Measurements from ENCODE around the gene TDRD7. TPM values are rescaled to one million over a fixed set of nuclear protein-coding genes. Genes with fewer than 3 reads are reported as not detected.
A peak's percentile ranks its signal among the peaks of the same experiment; 100 is the strongest.

TDRD7 gene
- total RNA-seq, 1 donor from 2014 or later, result 20.4 TPM

DNA sequence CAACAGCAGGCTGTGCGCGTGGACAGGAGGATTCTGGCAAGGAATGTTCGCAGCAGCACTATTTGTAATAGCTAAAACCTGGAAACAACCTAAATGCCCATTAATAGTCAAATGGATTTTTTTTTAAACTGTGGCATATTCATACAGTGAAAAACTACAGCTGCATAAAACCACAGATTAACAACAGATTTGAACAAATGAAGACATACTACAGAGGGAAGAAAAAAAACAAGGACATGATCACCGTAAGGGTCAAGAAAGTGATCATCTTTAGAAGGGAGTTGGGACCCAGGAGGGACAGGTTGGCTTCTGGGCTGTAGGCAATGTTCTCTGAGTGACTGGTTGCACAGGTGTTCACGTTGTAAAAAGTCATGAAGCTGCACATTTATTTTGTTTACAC, 88.4 kb downstream of the TDRD7 start:
- H3K79me2 ChIP-seq (ENCODE audit: insufficient read depth, low read length), result no peaks in the 10 kb centered on the region
- H3K4me1 ChIP-seq (ENCODE audit: insufficient read depth, low read length), result peaks cover 2% of the 10 kb centered on the region
- DNase-seq (ENCODE audit: low read depth) (no peak), FAIRE-seq (no peak)
- no peaks in the 10 kb centered on the region for H3K36me3 ChIP-seq (ENCODE audit: insufficient read depth, low read length)
- Mint-ChIP-seq H3K27me3 (ENCODE audit: low read depth, unreplicated experiment) (peaks cover 50% of the 10 kb centered on the region), H3K4me3 (ENCODE audit: unreplicated experiment) (no peak overlapping the region), H3K4me1 (ENCODE audit: low read depth, unreplicated experiment) (peaks cover 3% of the 10 kb centered on the region), H3K9me3 (ENCODE audit: unreplicated experiment) (peaks cover 4% of the 10 kb centered on the region), H3K36me3 (ENCODE audit: low read depth, unreplicated experiment) (peaks cover 17% of the 10 kb centered on the region), H3K27ac (ENCODE audit: unreplicated experiment) (no peak overlapping the region)
- TF ChIP-seq, protein P1, sequence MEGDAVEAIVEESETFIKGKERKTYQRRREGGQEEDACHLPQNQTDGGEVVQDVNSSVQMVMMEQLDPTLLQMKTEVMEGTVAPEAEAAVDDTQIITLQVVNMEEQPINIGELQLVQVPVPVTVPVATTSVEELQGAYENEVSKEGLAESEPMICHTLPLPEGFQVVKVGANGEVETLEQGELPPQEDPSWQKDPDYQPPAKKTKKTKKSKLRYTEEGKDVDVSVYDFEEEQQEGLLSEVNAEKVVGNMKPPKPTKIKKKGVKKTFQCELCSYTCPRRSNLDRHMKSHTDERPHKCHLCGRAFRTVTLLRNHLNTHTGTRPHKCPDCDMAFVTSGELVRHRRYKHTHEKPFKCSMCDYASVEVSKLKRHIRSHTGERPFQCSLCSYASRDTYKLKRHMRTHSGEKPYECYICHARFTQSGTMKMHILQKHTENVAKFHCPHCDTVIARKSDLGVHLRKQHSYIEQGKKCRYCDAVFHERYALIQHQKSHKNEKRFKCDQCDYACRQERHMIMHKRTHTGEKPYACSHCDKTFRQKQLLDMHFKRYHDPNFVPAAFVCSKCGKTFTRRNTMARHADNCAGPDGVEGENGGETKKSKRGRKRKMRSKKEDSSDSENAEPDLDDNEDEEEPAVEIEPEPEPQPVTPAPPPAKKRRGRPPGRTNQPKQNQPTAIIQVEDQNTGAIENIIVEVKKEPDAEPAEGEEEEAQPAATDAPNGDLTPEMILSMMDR (IDR thresholded peaks at IDR 0.05; ENCODE audit: insufficient read depth, low read depth, low read length), result no peak
- no peak for TF ChIP-seq EZH2 (IDR thresholded peaks at IDR 0.05; ENCODE audit: insufficient read depth, low read length)
- no peak overlapping the region for H3K9ac ChIP-seq (ENCODE audit: low read length)
- H3K4me2 ChIP-seq (ENCODE audit: low read length), result no peak overlapping the region
- H3K27me3 ChIP-seq (ENCODE audit: insufficient read depth, low read length), result peaks cover 47% of the 10 kb centered on the region
- H3K4me3 ChIP-seq (ENCODE audit: insufficient read depth, low read depth, low read length), result no peak overlapping the region
- no peak overlapping the region for H2AFZ ChIP-seq (ENCODE audit: low read depth, low read length)
- H3K27ac ChIP-seq (ENCODE audit: low read depth, low read length), result no peak overlapping the region
- no peaks in the 10 kb centered on the region for H3K9me3 ChIP-seq (ENCODE audit: insufficient read depth, low read depth, low read length)
- no peaks in the 10 kb centered on the region for H4K20me1 ChIP-seq (ENCODE audit: insufficient read depth, low read length)

DNA sequence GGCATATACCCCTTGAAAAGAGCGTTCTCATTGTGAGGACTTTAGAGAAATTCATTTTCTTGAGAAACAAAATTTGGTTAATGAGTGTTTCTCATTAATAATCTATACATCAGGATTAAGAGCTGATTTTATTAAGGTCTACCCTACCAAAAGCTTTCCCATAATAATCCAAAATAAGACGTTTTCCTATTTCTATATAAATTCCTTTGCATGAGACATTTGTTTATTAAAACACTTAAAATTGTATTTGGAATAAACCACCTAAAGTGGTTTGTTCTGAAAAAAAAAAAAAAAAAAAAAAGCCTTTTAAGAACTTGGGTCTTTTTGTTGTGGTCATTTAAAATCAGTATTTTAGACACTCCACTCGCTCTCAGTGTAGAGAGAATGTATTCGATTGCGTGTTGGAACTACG, 88.9 kb downstream of the TDRD7 start:
- H3K36me3 Mint-ChIP-seq (ENCODE audit: low read depth, unreplicated experiment), result peaks cover 14% of the 10 kb centered on the region
- H3K4me2 ChIP-seq (ENCODE audit: low read length), result peak overlapping the region; percentile 80
- H3K27me3 Mint-ChIP-seq (ENCODE audit: low read depth, unreplicated experiment), result peaks cover 50% of the 10 kb centered on the region
- H3K27ac ChIP-seq (ENCODE audit: low read depth, low read length), result no peak overlapping the region
- H3K27ac Mint-ChIP-seq (ENCODE audit: unreplicated experiment), result no peak overlapping the region
- no peak overlapping the region for H2AFZ ChIP-seq (ENCODE audit: low read depth, low read length)
- H3K36me3 ChIP-seq (ENCODE audit: insufficient read depth, low read length), result no peaks in the 10 kb centered on the region
- peaks cover 51% of the 10 kb centered on the region for H3K27me3 ChIP-seq (ENCODE audit: insufficient read depth, low read length)
- peak overlapping the region; percentile 84 for H3K4me3 Mint-ChIP-seq (ENCODE audit: unreplicated experiment)
- no peak overlapping the region for H3K4me3 ChIP-seq (ENCODE audit: insufficient read depth, low read depth, low read length)
- TF ChIP-seq, protein P1 (IDR thresholded peaks at IDR 0.05; ENCODE audit: insufficient read depth, low read depth, low read length), result no peak
- TF ChIP-seq EZH2 (IDR thresholded peaks at IDR 0.05; ENCODE audit: insufficient read depth, low read length), result no peak
- H4K20me1 ChIP-seq (ENCODE audit: insufficient read depth, low read length), result no peaks in the 10 kb centered on the region
- peaks cover 4% of the 10 kb centered on the region for H3K9me3 Mint-ChIP-seq (ENCODE audit: unreplicated experiment)
- peaks cover 3% of the 10 kb centered on the region for H3K4me1 Mint-ChIP-seq (ENCODE audit: low read depth, unreplicated experiment)
- FAIRE-seq (no peak), DNase-seq (ENCODE audit: low read depth) (no peak)
- no peaks in the 10 kb centered on the region for H3K9me3 ChIP-seq (ENCODE audit: insufficient read depth, low read depth, low read length)
- no peaks in the 10 kb centered on the region for H3K79me2 ChIP-seq (ENCODE audit: insufficient read depth, low read length)
- H3K4me1 ChIP-seq (ENCODE audit: insufficient read depth, low read length), result peaks cover 2% of the 10 kb centered on the region
- no peak overlapping the region for H3K9ac ChIP-seq (ENCODE audit: low read length)

DNA sequence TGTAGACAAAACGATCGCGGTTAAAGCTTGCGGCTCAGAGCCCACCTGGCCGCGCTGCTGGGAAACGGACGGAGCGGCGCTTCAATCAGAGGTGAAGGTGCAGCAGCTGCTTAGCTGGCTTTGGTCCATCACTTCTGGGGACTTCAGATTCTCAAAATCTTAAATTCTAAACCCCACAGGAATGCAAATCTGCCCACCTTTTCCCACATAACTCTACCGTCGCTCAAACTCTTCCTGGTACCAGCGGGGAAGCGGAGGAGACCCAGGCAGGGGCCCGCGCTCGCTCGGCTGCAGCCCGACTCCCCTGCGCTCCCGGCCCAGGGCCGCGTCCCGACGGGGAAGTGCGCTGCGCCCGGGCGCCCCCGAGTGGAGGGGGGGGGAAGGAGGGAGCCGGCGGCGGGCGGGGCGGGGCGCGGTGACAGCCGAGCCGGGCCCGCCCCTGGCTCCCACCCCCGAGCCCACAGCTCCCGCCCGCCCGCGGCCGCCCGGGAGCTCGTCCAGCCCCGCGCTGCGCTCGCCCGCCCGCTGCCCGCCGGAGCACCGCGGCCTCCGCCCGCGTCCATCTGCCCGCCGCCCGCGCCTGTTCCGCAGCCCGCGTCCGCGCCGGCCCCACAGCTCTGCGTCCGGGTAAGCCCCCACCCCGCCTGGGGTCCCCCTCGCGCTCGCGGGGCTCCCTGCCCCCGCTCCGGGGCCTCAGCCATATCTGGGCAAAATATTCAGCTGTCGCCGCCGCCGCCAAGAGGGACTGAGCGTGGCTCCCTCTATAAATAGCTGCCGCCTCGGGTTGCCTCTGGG, 89.5 kb downstream of the TDRD7 start, which contains the start of gene TMOD1:
TMOD1 (plus strand) TSS at position 490 of the 795 bp plus-strand sequence. CDS start 22,523 bp downstream, outside the sequence.
- H3K27ac ChIP-seq (ENCODE audit: low read depth, low read length), result no peak within 1 kb of the TSS
- H3K4me3 ChIP-seq (ENCODE audit: insufficient read depth, low read depth, low read length), result peak within 1 kb of the TSS; percentile 37
- H3K9me3 Mint-ChIP-seq (ENCODE audit: unreplicated experiment), result peaks cover 4% of the 10 kb centered on the region
- no peaks in the 10 kb centered on the region for H3K9me3 ChIP-seq (ENCODE audit: insufficient read depth, low read depth, low read length)
- H4K20me1 ChIP-seq (ENCODE audit: insufficient read depth, low read length), result no peaks in the 10 kb centered on the region
- DNase-seq (ENCODE audit: low read depth) (peak; percentile 6), FAIRE-seq (no peak)
- no peak within 1 kb of the TSS for H3K9ac ChIP-seq (ENCODE audit: low read length)
- H3K27me3 Mint-ChIP-seq (ENCODE audit: low read depth, unreplicated experiment), result peaks cover 50% of the 10 kb centered on the region
- H3K4me1 Mint-ChIP-seq (ENCODE audit: low read depth, unreplicated experiment), result peaks cover 3% of the 10 kb centered on the region
- peak within 1 kb of the TSS; percentile 84 for H3K4me3 Mint-ChIP-seq (ENCODE audit: unreplicated experiment)
- H3K36me3 Mint-ChIP-seq (ENCODE audit: low read depth, unreplicated experiment), result peaks cover 9% of the 10 kb centered on the region
- TF ChIP-seq, protein P1 (IDR thresholded peaks at IDR 0.05; ENCODE audit: insufficient read depth, low read depth, low read length), result no peak
- TF ChIP-seq EZH2 (IDR thresholded peaks at IDR 0.05; ENCODE audit: insufficient read depth, low read length), result peak; percentile 18
- no peaks in the 10 kb centered on the region for H3K79me2 ChIP-seq (ENCODE audit: insufficient read depth, low read length)
- H3K36me3 ChIP-seq (ENCODE audit: insufficient read depth, low read length), result no peaks in the 10 kb centered on the region
- H2AFZ ChIP-seq (ENCODE audit: low read depth, low read length), result peak within 1 kb of the TSS; percentile 10
- H3K4me2 ChIP-seq (ENCODE audit: low read length), result peak within 1 kb of the TSS; percentile 80
- H3K4me1 ChIP-seq (ENCODE audit: insufficient read depth, low read length), result peaks cover 2% of the 10 kb centered on the region
- H3K27ac Mint-ChIP-seq (ENCODE audit: unreplicated experiment), result peak within 1 kb of the TSS; percentile 11
- H3K27me3 ChIP-seq (ENCODE audit: insufficient read depth, low read length), result peaks cover 57% of the 10 kb centered on the region
